ENCODE data around the gene KPTN. TPM values are rescaled to one million over a fixed set of nuclear protein-coding genes. Genes with fewer than 3 reads are reported as not detected.

Gene KPTN
- 3.2 and 3.5 TPM in 2 replicates for total RNA-seq

DNA sequence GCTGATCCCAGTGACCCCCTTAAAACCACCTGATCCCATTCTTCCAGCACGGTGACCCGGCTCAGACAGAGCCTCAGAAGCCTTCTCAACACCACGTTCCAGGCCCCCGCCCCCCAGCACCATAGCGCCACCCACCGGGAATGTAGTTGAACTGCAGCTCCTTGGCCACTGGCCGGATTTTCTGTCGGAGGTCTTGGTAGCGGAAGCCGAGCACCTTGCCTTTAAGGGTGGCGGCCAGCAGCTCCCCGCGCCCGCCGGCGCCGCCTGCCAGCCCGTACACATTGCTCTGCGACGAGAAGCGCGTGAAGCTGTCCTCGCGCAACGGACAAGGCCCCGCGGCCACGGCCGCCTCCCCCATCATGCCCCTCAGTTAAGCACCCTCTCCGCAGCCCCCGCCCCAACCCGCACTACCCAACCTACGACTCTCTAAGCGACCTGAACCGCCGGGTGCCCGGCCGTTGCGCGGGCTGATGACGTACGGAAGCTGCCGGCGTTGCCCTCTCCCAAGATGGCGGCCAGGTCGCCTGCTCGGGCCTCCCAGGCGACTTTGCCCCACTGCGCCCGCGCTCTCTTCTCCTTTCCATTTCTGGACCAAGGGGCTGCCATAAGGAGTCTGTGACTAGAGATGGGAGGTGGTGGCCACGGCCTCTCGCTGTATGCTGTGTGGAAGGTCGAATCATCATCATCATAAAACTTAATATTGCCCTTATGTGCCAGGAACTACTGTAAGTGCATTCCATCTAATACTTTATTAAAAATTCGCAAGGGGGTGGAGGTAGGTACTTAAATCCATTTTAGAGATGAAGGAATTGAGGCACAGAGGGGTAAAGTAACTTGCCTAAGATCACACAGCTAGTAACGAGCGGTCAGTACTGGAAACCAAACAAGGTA, at the start of gene KPTN:
KPTN (minus strand) TSS at position 420 of the 891 bp plus-strand sequence; CDS start at position 361, 59 bp downstream.
- DNase-seq (ENCODE audit: low read depth in 2 of 2) = peak; percentile 91 to 95

DNA sequence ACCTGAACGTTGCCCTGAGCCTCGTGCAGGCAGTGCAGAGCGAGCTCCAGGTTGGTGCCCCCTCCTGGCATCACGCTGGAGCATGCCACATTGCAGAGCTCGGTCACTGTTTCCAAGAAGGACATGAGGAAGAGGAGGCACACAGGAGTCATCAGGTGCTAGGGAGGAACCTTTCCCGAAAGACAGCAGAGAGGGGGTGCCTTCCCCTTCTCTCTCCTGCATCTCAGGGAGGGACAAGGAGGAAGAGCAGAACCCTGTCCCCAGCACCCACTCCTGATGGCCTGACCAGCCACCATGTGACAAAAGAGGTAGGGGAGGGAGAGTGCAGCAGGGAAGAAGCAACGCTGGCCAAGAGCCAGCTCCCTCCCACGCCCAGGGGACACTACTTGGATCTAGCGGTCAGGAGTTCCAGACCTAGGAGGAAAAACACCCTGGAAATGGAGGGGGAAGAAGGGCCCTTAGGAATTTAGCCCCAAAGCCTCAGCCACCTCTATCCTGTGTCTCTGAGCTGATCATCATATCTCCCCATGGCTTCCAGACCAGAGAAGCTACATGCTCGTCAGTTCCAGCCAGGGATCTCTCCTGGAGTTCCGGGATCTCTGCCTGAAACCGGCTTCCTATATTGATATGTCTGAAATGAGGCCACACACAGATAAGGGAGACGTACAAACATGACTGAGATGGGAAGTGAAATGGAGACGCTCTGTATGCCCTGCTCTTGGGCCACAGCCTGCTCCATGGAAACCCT, 47.8 kb upstream of the KPTN start:
- no peak for DNase-seq (ENCODE audit: low read depth in 2 of 2)

DNA sequence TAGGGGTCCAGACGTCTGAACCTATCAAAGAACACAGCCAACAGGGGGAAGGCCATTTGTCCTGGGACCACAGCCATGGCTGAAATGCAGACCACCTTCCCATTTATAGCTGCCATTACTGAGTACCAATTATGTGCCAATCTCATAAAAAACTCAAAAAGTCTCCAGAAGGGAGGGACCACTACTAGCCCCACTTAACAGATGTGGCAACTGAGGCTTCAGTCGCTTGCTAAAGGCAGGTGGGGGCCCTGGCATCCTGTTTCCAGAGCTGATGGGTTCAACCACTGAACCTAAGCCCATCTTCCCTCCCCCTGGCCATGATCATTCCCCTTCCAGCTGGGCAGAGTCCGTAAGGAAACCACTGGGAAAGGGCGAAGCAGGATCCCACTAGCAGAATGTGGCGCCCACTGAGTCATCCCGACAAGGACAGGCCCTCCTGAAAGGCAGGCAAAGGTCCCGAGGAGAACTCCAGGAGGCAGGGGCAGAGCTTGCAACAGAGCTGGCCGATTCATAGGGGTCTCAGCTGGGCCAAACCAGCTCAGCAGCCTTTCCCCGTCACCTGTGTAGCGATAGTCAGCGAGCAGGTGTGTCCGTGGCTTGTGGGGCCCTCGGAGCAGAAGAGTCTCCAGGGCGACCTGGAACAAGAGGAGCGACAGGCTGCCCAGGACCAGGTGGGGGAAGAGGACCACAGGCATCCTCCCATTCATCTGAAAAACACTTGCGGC, 45.2 kb upstream of the KPTN start:
- DNase-seq (ENCODE audit: low read depth in 2 of 2) = no peak

GRCh38 chr19:47526798-47527197, 42.8 kb upstream of the KPTN start:
- no peak for DNase-seq (ENCODE audit: low read depth in 2 of 2)

DNA sequence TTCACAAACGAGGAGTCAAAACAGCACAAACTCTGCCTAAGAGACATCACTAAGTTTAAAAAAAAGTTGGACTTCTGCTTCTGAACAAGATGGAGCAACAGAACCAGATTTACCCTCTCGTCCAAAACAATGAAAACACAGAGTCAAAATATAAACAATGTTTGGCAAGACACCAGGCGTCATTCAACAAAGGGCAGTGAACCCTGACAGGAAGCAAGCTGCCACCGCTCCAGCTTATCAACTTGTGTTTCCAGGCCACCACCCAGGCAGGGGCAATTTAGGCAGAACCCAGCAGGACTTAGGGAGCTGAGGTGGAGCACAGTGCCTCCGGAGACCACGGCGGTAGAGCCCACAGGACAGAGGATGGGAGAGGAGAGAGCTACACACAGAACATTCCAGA, 39.5 kb upstream of the KPTN start:
- DNase-seq (ENCODE audit: low read depth in 2 of 2) = peak; percentile 37 to 83

DNA sequence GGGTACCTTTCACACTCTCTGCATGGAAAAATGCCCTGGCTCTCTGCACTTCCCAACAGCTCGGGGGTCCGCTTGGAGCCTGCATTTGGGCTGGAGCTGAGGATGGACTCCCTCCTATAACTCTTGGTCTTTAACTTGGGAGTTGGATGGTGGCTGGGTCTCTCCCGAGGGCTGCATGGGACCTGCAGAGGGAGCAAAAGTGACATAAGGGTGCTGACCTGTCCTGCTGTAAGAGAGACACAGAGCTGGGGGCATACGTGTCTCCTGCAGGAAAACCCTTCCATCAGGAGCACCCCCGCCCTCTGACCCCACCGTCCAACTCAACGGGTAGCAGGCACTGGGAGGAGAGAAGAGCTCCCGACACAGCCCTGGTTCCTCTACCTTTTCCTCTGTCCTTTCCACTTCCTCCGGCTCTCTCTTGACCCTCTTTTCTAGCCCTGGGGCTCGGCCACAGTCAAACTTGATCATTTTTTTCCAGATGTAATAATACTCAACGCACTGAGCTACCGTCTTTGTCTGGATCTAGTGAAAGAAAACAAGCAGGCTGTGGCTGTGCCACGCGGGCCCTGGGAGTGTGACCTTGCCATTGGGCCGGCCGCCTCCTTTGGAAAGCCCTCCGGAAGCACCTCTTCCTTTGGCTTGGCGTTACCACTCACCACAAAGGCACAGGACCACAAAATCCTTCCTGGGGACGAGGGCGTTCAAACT, 37.6 kb upstream of the KPTN start:
- no peak for DNase-seq (ENCODE audit: low read depth in 2 of 2)

GRCh38 chr19:47520839-47521238, 36.8 kb upstream of the KPTN start:
- DNase-seq (ENCODE audit: low read depth in 2 of 2) = no peak

- DNase-seq (ENCODE audit: low read depth in 2 of 2) = no peak
These were observed 36.4 kb upstream of the KPTN start for GRCh38 chr19:47520343-47520806.

DNA sequence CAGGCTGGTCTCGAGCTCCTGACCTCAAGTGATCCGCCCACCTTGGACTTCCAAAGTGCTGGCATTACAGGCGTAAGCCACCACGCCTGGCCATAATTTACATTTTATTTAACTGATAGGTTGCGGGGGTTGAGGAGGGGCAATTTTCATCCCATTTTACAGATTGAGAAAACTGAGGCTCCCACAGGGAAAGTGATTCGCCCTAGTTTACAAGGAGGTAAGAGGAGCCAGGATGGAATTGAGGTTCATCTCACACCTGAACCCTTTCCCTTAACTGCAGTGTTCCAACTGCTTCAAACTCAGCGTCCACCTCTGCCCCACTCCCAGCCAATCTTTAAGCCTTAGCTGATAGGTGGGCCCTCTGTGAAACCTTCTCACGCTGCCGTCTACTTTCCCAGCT, 34.8 kb upstream of the KPTN start:
- no peak for DNase-seq (ENCODE audit: low read depth in 2 of 2)

GRCh38 chr19:47518139-47518538, 34.1 kb upstream of the KPTN start:
- no peak for DNase-seq (ENCODE audit: low read depth in 2 of 2)

DNA sequence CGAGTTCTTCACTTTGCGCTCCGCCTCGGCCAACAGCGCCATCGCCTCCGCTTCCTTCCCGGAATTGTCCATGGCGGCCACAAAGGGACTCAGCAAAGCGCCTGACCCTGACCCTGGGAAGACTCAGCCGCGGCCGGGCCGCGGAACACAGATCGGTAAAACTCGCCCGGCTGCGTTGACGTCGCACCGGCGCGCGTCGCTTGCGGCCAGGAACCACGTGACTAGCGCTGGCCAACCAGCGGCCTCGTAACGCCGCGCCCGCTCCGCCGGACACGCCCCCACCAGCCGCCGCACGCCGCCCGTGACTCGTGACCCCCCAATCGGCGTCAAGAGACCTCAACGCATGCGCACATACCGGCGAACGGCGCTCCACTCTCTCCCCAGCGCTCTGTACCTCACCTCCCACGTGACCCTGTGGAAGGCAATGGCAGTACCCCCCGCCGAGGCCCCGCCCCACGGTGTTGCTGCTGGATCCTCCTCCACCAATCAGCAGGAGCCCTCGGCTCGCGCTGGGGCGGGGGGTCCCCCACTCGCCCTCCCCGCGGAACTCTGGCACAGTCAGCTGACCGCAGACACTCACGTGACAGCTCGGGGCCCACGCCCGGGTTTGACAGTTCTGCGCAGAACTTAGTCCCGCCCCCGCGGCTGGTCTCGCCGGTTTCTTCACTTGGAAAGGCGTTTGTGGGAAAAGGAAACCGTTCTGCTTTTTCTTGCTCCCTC, 31.0 kb upstream of the KPTN start, which contains the start of gene NAPA:
NAPA (minus strand) TSS at position 195 of the 720 bp plus-strand sequence; CDS start at position 72, 123 bp downstream.
- DNase-seq (ENCODE audit: low read depth in 2 of 2) = peak; percentile 100

GRCh38 chr19:47514151-47514868, 30.3 kb upstream of the KPTN start:
- DNase-seq (ENCODE audit: low read depth in 2 of 2) = peak in 1 of 2 donors; percentile 10

- no peak for DNase-seq (ENCODE audit: low read depth in 2 of 2)
These were observed 28.9 kb upstream of the KPTN start for GRCh38 chr19:47512948-47513319.

DNA sequence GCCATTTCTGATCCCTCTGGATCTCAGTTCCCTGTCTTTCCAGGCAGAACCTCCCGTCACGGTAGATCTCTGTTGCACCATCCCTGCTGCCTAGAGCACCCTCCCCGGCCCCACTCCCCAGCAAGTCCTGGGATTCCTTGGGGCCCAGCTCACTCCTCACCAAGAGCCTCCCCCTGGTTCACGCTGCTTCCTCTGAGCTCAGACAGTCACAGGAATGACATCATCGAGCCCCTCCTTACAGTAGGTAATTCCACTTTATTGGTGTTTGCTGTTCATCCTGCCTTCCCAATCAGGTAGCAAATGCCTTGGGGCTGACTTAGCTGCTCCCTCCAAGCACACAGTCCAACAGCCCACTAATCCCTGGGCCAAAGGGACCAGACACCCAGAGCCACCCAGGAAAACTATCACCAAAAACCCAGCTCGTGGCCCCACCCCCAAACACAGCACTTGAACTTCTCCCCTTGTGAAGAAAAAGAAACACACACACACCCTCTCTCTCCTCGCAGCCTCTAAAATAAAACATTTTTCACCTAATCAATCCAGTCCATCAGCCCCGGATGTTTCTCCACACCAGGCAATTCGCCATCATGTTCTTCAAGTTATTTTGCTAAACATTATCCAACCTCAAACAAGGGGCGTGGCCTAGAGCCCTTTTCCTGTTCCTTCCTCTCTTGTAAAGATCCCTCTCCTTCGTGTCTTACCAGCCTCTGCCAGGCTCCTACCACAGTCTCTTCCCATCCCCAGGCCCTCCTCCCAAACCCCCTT, 28.3 kb upstream of the KPTN start:
- DNase-seq (ENCODE audit: low read depth in 2 of 2) = peak in 1 of 2 donors; percentile 21

DNA sequence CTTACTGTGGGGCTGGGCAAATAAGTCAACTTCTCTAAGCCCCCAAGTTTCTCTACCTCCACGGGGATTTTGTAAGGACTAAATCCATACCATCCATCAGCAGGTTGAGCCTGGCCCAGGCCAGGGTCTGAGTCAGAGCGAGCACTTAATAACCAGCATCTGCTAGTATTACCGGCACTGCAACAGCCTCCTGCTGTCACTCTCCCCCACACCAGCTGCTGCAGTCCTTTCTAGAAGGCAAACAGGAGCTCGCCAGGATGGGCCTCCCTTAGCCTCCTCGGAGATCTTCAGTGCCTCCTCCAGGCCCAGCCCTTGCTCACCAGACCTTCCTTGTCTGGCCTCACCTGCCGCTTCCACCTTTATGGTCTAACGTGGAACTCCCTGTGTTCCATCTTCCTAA, 27.7 kb upstream of the KPTN start:
- no peak for DNase-seq (ENCODE audit: low read depth in 2 of 2)

DNA sequence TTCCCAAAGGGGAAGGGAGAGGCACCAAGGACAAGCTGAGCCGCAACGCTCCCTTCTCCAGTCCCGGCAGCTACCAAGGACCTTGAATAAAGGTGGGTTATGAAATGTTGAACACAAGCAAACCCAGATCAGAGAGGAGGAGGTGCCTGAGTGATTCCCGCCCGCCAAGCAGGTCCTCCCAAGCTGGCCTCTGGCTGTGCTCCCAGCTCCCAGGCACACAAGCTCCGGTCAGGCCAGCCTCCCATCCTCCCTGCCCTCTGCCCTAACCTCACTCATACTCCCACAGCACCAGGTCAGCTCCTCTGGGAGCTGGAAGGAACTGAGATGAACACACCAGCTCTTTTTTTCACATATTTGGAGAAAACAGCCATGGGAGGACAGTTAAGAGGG, 27.1 kb upstream of the KPTN start:
- DNase-seq (ENCODE audit: low read depth in 2 of 2) = no peak

- DNase-seq (ENCODE audit: low read depth in 2 of 2) = no peak
These were observed 26.6 kb upstream of the KPTN start for GRCh38 chr19:47510516-47511127.

GRCh38 chr19:47509973-47510372, 26.0 kb upstream of the KPTN start:
- DNase-seq (ENCODE audit: low read depth in 2 of 2) = peak in 1 of 2 donors; percentile 32
